ENCODE data around the gene AGPS. TPM values are rescaled to one million over a fixed set of nuclear protein-coding genes. Genes with fewer than 3 reads are reported as not detected.
"Not testable (repeated sequence)": the region's sequence is repeated elsewhere in the genome, so short reads cannot be mapped to it uniquely, and the experiment has no call there.

AGPS gene
- total RNA-seq, 1 donor from 2014 or later, result 54.4 TPM

DNA sequence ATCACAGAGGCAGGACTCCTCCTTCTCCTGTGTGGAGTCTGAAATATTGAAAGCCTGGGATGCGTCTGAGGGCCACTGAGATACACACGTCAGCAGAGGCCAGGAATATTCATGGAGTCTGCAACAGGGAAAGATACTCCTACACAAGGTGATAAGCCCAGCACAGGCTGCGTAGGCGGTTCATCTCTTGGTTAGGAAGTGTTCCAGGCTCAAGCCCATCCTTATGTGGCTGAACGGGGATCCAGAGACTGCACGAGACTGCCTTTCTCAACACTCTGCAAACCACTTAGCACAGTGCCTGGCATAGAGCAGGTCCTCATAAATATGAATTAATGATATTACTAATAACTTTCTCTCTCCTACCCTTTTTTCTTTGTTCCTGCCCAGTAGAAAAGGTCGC lies 29.2 kb upstream of the AGPS start:
- H3K4me3 Mint-ChIP-seq (ENCODE audit: unreplicated experiment), result no peak overlapping the region
- TF ChIP-seq, protein P1, sequence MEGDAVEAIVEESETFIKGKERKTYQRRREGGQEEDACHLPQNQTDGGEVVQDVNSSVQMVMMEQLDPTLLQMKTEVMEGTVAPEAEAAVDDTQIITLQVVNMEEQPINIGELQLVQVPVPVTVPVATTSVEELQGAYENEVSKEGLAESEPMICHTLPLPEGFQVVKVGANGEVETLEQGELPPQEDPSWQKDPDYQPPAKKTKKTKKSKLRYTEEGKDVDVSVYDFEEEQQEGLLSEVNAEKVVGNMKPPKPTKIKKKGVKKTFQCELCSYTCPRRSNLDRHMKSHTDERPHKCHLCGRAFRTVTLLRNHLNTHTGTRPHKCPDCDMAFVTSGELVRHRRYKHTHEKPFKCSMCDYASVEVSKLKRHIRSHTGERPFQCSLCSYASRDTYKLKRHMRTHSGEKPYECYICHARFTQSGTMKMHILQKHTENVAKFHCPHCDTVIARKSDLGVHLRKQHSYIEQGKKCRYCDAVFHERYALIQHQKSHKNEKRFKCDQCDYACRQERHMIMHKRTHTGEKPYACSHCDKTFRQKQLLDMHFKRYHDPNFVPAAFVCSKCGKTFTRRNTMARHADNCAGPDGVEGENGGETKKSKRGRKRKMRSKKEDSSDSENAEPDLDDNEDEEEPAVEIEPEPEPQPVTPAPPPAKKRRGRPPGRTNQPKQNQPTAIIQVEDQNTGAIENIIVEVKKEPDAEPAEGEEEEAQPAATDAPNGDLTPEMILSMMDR (IDR thresholded peaks at IDR 0.05; ENCODE audit: unreplicated experiment), result no peak
- no peaks in the 10 kb centered on the region for H3K9me3 Mint-ChIP-seq (ENCODE audit: unreplicated experiment)
- no peaks in the 10 kb centered on the region for H3K27me3 Mint-ChIP-seq (ENCODE audit: unreplicated experiment)
- H3K27ac Mint-ChIP-seq (ENCODE audit: unreplicated experiment), result no peak overlapping the region
- DNase-seq (ENCODE audit: low spot score), result no peak
- no peaks in the 10 kb centered on the region for H3K36me3 Mint-ChIP-seq (ENCODE audit: low read depth, unreplicated experiment)
- H3K4me1 Mint-ChIP-seq (ENCODE audit: unreplicated experiment), result no peaks in the 10 kb centered on the region

DNA sequence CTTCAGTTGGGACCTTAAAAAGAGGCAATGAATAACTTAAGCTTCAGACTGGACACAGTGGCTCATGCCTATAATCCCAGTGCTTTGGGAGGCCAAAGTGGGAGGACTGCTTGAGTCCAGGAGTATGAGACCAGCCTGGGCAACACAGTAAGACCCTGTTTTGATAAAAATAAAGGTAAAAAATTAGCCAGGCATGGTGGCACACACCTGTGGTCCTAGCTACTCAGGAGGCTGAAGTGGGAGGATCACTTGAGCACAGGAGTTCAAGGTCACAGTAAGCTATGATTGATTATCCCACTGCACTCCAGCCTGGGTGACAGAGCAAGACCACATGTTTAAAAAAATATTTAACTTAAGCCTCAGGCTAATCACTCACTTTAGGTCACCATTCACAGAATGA lies 26.8 kb upstream of the AGPS start:
- not testable (repeated sequence) for H3K9me3 Mint-ChIP-seq (ENCODE audit: unreplicated experiment); H3K36me3 Mint-ChIP-seq (ENCODE audit: low read depth, unreplicated experiment); H3K4me3 Mint-ChIP-seq (ENCODE audit: unreplicated experiment); H3K4me1 Mint-ChIP-seq (ENCODE audit: unreplicated experiment); DNase-seq (ENCODE audit: low spot score); H3K27me3 Mint-ChIP-seq (ENCODE audit: unreplicated experiment); H3K27ac Mint-ChIP-seq (ENCODE audit: unreplicated experiment)

GRCh38 chr2:177368023-177368422 lies 24.6 kb upstream of the AGPS start:
- not testable (repeated sequence) for H3K27me3 Mint-ChIP-seq (ENCODE audit: unreplicated experiment); DNase-seq (ENCODE audit: low spot score); H3K4me3 Mint-ChIP-seq (ENCODE audit: unreplicated experiment); H3K27ac Mint-ChIP-seq (ENCODE audit: unreplicated experiment); H3K4me1 Mint-ChIP-seq (ENCODE audit: unreplicated experiment)
- Mint-ChIP-seq H3K9me3 (ENCODE audit: unreplicated experiment) (peaks cover 19% of the 10 kb centered on the region), H3K36me3 (ENCODE audit: low read depth, unreplicated experiment) (peaks cover 17% of the 10 kb centered on the region)

DNA sequence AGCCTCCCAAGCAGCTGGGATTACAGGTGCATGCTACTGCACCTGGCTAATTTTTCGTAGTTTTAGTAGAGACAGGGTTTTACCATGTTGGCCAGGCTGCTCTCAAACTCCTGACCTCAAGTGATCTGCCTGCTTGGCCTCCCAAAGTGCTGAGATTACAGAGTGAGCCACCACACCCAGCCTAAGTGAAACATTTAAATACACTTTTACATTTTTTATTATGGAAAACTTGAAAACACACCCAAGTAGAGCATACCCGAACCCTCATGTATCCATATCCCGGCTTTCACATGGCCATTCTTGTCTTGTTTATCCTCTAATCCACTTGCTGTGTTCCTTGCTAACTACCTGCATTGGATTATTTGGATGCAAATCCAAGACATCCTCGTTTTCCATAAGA lies 13.2 kb upstream of the AGPS start:
- H3K9me3 Mint-ChIP-seq (ENCODE audit: unreplicated experiment), result no peaks in the 10 kb centered on the region
- peaks cover 3% of the 10 kb centered on the region for H3K4me1 Mint-ChIP-seq (ENCODE audit: unreplicated experiment)
- no peak overlapping the region for H3K4me3 Mint-ChIP-seq (ENCODE audit: unreplicated experiment)
- TF ChIP-seq, protein P1 (IDR thresholded peaks at IDR 0.05; ENCODE audit: unreplicated experiment), result no peak
- H3K36me3 Mint-ChIP-seq (ENCODE audit: low read depth, unreplicated experiment), result peaks cover 4% of the 10 kb centered on the region
- DNase-seq (ENCODE audit: low spot score), result no peak
- no peak overlapping the region for H3K27ac Mint-ChIP-seq (ENCODE audit: unreplicated experiment)
- no peaks in the 10 kb centered on the region for H3K27me3 Mint-ChIP-seq (ENCODE audit: unreplicated experiment)

DNA sequence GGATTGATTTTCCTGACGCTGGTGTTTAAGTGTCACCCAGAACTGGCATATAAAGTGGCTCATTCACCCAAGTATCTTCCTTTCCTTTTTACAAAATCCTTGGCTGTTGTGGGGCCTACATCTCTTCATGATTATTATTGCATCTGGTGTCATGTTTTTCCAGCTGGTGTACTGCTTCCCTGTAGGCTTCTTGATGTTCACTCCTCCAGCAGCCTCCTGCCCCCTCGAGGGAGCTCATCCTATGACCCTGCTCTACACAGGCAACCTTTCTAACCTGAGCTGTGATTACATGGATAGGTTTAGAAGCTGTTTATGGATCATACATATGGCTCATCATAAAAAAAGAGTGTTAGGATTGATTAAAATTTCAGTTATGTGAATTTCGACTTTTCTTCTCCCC lies 12.4 kb upstream of the AGPS start:
- TF ChIP-seq, protein P1 (IDR thresholded peaks at IDR 0.05; ENCODE audit: unreplicated experiment), result no peak
- Mint-ChIP-seq H3K36me3 (ENCODE audit: low read depth, unreplicated experiment) (peaks cover 4% of the 10 kb centered on the region), H3K27me3 (ENCODE audit: unreplicated experiment) (no peaks in the 10 kb centered on the region), H3K9me3 (ENCODE audit: unreplicated experiment) (no peaks in the 10 kb centered on the region), H3K27ac (ENCODE audit: unreplicated experiment) (no peak overlapping the region), H3K4me1 (ENCODE audit: unreplicated experiment) (peaks cover 3% of the 10 kb centered on the region), H3K4me3 (ENCODE audit: unreplicated experiment) (no peak overlapping the region)
- no peak for DNase-seq (ENCODE audit: low spot score)

GRCh38 chr2:177383935-177384334 lies 8.6 kb upstream of the AGPS start:
- Mint-ChIP-seq H3K4me1 (ENCODE audit: unreplicated experiment) (peaks cover 3% of the 10 kb centered on the region), H3K9me3 (ENCODE audit: unreplicated experiment) (no peaks in the 10 kb centered on the region), H3K27ac (ENCODE audit: unreplicated experiment) (no peak overlapping the region), H3K4me3 (ENCODE audit: unreplicated experiment) (no peak overlapping the region), H3K36me3 (ENCODE audit: low read depth, unreplicated experiment) (peaks cover 4% of the 10 kb centered on the region), H3K27me3 (ENCODE audit: unreplicated experiment) (no peaks in the 10 kb centered on the region)
- TF ChIP-seq, protein P1 (IDR thresholded peaks at IDR 0.05; ENCODE audit: unreplicated experiment), result no peak
- DNase-seq (ENCODE audit: low spot score), result no peak

Data from endothelial cell (in vitro differentiated cells).